Left kidney (tissue), 8 donors: ENCODE measurements around the gene VASH1. TPM values are rescaled to one million over a fixed set of nuclear protein-coding genes. Genes with fewer than 3 reads are reported as not detected.
A peak's percentile ranks its signal among the peaks of the same experiment; 100 is the strongest.
"Not testable (repeated sequence)": the region's sequence is repeated elsewhere in the genome, so short reads cannot be mapped to it uniquely, and the experiment has no call there.

Experiments used
- DNase-seq: peaks from one replicate; pipeline ENCODE4 v3.0.0-alpha.2; 2013
- long read RNA-seq, 8 donors: transcript quantifications; one replicate each; lab custom pipeline, GENCODE V29; 2026
- polyA plus RNA-seq: library from polyadenylated mRNA; unstranded; fragments of 120-200 nt; gene quantifications from one replicate; pipeline ENCODE4 v1.2.1, GENCODE V29; 2013; ENCODE audit not compliant: insufficient read length

Gene VASH1
- polyA plus RNA-seq, result 36.7 TPM
- long read RNA-seq, donor 1, full-length matches to known transcripts, result 13 of 27 reads
- long read RNA-seq, donor 1, partial matches to known transcripts, result 8 of 27 reads
- long read RNA-seq, donor 1, other reads (novel, unspliced or antisense), result 6 of 27 reads
- long read RNA-seq, donor 2, full-length matches to known transcripts, result 8 of 8 reads
- long read RNA-seq, donor 2, partial matches to known transcripts, result 0 of 8 reads
- long read RNA-seq, donor 2, other reads (novel, unspliced or antisense), result 0 of 8 reads
- long read RNA-seq, donor 3, partial matches to known transcripts, result 7 of 10 reads
- long read RNA-seq, donor 3, other reads (novel, unspliced or antisense), result 0 of 10 reads
- long read RNA-seq, donor 4, result 0 reads
- long read RNA-seq, donor 5, full-length matches to known transcripts, result 4 of 4 reads
- long read RNA-seq, donor 5, partial matches to known transcripts, result 0 of 4 reads
- long read RNA-seq, donor 5, other reads (novel, unspliced or antisense), result 0 of 4 reads
- long read RNA-seq, donor 6, full-length matches to known transcripts, result 5 of 5 reads
- long read RNA-seq, donor 6, partial matches to known transcripts, result 0 of 5 reads
- long read RNA-seq, donor 6, other reads (novel, unspliced or antisense), result 0 of 5 reads
- long read RNA-seq, donor 7, full-length matches to known transcripts, result 5 of 12 reads
- long read RNA-seq, donor 7, partial matches to known transcripts, result 7 of 12 reads
- long read RNA-seq, donor 7, other reads (novel, unspliced or antisense), result 0 of 12 reads
- long read RNA-seq, donor 8, full-length matches to known transcripts, result 4 of 4 reads
- long read RNA-seq, donor 8, partial matches to known transcripts, result 0 of 4 reads
- long read RNA-seq, donor 8, other reads (novel, unspliced or antisense), result 0 of 4 reads

DNA sequence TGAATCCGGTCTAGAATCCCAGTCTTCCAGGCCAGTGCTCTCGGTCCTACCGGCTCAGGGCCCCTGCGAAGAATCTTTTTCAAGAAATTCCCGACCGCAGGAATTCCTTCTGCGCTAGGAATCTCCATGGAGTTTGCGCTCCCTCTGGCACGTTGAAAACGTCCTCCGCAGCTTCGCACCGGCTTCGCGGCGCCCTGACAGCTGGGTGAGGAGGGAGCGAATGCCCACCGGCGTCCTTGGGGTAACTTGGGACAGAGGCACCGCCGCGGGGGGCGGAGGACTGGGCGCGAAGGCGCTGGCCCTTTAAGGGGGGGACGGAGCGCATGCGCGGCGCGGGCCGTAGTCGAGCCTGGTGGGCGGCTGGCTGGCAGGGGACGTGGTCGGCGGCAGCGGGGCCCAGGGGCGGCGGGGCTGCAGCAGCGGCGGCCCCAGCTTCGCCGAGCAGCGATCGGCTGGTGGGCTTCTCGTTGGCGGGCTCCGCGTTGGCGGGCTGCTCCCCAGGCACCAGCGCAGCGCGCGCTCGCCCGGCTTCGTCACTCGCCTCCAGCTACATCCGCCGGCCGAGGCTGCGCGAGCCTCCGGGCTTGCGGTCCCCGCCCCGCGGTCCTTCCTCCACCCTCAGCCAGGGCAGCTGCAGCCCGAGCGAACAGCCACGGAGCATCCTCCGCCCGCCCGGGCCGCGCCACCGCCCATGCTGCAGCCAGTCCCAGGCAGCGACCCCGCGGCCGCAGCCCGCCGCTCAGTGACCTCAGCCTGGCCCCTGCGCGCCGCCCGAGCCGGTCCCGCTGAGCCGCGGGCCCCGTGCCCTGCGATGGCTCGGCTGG is at the start of gene VASH1:
VASH1 (plus strand) TSS at position 333 of the 824 bp plus-strand sequence. CDS start 1,354 bp downstream, outside the sequence.
- no peak for DNase-seq

DNA sequence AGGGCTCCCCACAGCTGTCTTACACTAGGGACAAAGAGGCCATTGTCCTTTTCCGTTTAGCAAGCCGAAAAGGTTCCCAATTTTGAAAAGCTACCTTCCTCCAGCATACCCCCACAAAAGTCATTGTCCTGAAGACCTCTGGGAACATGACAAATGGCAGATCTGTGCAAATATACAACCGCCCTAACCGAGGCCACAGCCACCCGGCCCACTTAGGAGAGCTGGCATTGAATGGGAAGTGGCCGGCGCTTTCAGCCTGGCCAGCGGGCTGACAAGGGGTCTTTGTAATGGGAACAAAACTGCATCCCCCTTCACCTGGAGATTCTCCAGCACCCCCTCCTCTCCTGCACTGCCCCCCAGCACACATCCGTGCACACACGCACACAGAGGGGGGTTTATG is 48.1 kb upstream of the VASH1 start:
- DNase-seq, result no peak

DNA sequence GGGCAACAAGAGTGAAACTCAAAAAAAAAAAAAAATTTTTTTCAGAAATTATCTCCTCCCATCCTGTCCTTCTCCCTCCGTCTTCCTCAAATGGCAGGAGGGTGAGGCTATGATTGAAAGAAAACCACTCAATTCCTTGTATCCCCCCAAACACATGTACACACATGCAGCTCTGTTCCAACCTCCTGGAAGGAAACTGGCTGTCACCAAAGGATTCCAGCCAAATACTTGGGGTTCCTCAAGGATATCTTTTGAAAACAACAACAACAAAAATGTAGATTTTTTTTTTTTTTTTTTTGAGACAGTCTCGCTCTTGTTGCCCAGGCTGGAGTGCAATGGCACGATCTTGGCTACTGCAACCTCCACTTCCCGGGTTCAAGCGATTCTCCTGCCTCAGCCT is 46.8 kb upstream of the VASH1 start:
- DNase-seq, result no peak

DNA sequence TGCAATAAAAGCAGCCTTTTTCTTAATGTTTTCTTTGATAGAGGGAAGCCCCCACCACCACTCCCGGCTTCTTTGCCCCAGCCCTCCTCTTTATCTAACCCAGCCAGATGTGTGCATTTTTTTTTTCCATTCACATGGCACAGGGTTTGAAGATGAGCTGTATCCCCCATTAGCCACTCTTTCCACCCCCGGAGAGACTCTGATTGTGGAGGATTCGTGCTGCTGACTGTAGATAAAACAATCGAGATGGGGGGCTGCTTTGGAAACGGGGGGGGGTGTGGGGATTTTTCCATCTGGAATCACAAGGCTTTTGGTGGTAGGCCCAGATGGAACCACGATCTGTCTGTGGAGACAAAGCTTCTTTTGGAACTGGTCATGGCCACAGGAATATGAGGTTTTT is 46.2 kb upstream of the VASH1 start:
- DNase-seq, result no peak

DNA sequence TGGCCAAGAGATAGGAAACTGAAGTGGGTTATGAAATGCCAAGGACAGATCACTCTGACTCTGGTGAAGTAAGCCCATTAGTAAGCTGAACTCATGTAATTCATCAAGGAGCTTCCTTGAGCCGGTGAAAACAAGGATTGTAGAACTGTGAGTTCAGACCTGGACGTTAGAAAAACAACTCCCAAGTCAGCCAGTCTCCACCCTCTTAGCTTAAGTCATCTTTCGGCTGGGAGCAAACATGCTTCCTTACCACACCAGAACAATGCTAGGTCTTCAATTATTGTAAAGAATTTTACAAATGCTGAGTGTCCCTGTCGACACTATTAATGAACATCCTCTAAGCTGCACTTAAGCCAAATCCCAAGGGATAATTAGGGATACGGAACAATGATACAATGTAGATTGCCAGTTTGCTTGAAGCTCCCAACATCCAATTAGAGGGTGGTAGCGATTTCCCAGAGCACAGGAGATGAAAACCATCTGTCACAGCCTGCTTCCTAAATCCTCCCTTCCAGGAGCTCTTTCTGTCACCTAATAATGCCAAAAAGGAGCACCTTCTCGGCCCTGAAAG is 45.7 kb upstream of the VASH1 start:
- no peak for DNase-seq

DNA sequence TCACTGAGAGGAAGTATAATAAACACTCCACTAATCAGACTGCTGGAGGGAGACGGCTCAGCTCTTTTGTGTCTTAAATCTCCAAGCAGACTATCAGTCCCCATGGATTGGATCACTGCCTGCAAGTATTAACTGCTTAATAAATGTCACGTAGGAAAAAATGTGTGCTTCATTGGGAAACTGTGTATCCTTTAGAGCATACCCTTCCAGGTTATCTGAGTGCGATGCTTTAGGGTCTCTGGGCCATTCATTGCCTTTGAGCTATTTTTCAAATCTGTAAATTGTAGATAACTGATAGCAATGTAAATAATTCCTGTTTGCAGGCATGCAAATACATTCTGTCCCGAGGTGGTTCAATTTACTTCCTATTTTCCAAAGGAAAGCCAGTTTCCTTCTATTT is 45.0 kb upstream of the VASH1 start:
- DNase-seq, result no peak

DNA sequence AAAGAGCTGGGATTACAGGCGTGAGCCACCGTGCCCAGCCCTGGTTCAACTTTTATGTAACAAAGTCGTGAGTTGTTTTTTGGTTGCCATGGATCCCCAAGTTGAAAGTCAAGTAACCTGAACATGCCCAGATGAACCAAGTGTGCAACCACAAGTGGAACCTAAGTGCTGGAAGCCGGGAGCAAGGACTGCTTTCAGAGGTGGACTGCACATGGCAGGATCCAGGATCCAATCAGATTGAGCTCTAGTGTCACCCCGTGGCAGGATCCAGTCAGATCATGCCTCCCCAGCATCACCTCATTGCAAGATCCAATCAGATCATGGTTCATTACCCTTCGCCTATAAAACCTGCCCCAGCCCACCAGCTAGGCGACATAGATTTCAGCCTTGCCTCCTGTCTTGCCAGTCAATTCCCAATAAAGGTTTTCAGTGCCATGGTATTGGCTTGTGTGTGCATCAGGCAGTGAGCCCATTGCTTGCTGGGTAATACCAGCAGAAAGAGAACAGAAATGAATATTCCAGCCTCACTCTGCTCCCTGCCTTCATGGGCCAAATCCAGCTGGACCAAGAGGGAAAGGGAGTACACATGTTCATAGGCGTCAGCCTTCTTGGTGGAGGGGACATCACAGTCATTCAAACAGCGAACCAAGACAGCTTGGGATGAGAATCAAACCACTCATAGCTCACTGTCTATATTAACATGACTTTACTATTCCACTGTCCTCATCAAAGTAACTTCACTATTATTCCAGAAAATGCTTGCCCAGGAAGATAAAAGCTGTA is 43.6 kb upstream of the VASH1 start:
- DNase-seq, result no peak

DNA sequence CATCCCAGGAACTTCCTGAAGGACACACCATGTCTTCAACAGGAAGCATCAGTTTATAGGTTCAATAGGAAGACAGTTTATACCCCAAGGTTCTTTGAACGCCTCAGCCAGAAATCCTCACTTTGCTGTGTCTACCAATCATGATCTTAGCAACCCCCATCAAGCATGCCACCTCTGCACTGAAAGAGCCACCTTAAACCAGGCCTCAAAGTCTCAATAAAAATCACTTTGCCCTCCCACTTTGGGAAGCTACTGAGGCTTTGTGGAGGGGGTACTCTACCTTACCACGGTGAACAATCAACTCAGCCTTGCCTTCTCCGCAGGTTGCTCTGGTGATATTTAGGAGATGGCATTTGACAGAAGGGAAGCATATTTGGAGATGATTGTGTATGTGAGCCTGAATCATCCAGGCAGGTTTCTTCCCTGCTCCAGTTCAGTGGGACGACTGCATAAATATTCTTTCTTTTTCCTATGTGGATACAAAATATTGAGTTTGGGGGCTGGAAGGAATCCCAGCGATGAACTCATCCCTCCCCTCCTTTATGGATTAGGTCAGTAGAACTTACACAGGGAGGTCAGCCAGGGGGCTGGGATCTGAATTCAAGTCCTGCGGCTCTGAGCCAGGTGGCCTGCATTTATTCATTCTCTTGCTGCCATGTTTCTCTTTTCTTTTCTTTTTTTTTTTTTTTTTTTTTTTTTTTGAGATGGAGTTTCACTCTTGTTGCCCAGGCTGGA is 42.8 kb upstream of the VASH1 start:
- DNase-seq, result no peak

DNA sequence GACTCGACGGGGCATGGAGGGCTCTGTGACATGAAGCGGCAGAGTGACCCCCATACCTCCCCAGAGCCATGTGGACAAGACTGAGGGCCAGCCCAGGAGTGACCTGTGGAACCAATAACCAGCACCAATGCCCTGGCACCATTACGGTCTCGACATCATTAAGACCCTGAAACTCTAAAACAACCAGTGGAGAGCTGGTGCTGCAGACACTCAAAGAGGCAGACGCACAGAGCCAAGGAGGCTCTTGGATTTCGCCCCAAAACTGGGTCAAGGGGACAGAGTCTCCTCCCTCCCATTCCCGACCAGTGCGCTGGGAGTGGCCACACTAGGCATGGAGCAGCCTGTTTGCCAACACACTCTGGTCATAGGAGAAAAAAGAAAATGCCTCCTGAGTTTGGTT is 41.6 kb upstream of the VASH1 start:
- no peak for DNase-seq

DNA sequence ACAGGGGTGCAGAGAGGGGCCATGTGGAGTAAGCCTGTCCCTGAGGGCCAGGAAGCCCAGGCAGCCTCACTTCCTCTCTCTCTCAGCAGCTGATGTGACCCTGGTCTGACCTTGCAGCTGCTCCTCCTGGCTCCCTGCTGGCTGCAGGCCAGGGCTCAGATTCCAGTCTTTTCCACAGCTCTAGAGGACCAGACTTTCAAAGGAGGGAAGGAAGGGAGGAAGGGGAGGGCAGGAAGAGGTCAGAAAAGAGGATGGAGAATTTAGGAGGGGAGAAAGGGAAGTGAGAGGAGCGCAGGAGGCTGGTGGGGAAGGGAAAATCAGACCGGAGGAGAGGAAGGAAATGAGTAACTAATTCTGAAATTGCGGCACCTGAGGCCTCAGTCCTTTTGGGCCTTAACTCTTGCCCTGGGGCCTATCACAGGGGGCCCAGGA is 40.9 kb upstream of the VASH1 start:
- peak; percentile 60 for DNase-seq

DNA sequence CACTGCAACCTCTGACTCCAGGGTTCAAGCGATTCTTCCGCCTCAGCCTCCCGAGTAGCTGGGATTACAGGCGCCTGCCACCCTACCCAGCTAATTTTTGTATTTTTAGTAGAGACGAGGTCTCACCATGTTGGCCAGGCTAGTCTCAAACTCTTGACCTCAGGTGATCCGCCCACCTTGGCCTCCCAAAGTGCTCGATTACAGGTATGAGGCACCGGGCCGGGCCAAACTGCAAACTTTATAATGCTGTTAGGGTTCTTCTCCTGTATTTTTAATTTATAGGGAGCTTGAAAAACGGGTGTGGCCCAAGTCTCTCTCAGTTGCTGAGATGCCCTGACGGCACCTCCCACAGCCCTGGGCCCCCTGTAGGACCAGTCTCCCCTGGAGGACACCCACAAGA is 39.8 kb upstream of the VASH1 start:
- DNase-seq, result not testable (repeated sequence)

DNA sequence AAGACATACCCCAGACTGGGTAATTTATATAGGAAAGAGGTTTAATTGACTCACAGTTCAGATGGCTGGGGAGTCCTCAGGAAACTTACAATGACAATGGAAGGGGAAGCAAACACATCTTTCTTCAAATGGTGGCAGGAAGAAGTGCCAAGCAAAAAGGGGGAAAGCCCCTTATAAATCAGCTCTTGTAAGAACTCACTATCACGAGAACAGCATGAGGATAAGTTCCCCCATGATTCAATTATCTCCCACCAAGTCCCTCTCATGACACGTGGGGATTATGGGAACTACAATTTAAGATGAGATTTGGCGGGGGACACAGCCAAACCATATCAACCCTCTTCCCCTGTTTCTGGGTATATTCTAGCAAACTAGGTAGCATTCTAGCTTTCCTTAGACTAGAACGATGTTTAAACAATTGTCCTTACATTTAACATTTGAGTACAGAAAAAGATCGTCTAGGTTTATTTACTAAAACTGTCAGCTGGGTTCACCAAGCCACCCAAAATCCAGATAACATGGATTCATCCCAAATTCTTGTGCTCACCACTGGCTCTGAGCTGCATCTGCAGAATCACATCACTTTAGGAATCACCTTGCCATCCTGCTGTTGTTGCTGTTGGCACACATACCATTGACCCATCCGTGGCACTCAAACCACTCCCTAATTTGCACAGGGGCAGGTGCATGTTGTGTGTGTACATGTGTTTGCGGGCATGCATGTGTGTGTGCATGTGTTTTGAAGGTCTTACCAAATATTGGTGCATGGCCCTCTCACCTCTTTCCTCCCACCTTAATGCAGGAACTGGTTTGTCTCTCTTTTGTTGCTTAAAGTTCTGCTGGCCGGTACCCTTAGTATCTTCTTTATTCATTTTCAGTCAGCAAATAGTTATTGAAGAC is 36.4 kb upstream of the VASH1 start:
- no peak for DNase-seq

DNA sequence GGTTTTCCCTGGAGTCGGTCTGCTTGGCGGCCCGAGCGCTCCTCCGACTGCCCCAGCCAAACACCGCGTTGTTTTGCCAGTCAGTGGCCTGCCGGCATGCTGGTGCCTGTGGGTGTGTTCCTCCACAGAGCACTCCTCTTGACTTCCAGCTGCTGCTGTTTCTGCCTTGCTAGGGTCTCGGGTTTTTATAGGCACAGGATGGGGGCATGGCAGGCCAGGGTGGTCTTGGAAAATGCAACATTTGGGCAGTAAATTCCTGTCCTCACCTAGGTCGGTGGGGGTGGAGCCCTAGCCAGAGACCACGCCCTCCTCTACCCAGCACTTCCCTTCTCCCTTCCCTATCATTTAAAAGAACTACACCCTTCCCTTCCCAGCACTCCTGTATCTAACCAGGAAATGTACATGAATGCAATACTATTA is 34.7 kb upstream of the VASH1 start:
- DNase-seq, result no peak

DNA sequence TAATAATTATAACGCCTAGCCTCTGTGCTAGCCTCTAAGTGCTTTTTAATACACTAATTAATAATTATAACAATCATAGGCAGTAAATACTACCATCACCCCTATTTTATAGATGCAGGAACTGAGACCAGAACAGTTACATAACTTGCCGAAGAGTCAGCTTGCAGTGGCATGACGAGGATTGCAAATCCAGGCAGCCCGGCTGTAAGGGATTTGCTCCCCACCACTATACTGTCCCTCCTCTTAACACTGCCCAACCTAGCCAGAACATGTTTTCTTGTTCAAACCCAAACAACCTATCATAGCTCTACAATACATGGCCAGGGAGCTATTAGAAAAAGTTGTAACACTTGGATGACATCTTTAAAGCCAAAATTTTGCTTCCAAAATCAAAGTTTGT is 33.9 kb upstream of the VASH1 start:
- DNase-seq, result no peak

DNA sequence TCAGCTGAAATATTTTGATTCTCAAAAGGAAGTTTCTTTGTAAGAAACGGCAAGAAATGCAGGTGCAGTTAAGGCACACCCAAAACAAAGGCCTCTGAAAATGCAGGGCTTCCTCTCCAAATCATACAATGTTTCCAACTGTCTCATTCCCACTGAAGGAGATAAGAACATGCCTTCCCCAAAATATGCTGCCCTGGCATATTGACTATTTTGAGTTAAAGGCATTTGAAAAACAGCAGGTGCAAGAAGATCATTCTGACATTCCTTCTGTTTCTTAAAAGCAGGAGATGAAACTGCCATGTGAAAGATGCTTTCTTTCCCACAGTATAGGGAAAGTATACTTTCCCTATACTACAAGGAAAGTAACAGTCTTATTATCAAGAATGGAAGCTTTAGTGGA is 33.4 kb upstream of the VASH1 start:
- no peak for DNase-seq

DNA sequence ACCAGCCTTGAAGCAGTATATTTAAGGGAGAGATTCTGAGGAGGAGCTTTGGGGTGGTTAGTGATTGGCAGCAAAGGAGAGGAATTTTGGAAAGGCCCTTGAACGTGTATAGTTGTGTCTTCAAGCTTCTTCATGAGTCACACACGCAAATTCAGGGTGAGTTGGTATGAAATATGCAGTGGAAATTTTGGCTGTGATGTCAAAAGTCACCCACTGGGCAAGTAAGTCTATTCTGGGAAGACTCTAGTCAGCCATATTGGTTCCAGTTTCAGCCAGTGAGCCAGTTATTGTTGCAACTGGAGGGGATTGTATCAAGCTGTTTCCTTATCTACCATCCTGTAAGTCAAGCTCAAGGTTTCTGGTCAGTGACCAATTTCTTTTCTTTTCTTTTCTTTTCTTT is 32.0 kb upstream of the VASH1 start:
- DNase-seq, result no peak

DNA sequence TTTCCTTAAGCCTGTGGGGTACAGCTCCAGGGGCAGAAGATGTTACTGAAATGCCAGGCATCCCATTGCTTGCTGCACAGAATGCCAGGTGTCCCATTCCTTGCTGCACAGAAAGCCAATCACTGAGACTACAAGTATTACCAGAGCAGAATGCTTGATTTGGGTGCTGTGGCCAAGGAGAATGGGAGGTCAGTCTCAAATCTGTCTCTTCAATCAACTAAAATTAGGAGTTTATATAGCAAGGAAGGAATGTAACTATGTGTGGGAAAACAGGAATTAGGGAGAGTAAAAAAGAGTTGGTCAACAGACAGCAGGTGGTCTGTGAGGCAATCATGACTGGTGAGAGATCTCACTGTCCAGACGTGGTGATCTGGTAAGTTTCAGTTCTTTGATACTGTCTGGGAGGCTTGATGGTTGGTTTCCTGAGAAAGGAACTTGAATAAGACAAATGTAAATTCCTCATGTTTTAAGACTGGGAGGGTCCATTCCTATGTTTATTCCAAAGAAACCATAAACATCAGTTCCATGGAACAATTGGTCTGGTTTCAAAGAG is 31.2 kb upstream of the VASH1 start:
- DNase-seq, result no peak

DNA sequence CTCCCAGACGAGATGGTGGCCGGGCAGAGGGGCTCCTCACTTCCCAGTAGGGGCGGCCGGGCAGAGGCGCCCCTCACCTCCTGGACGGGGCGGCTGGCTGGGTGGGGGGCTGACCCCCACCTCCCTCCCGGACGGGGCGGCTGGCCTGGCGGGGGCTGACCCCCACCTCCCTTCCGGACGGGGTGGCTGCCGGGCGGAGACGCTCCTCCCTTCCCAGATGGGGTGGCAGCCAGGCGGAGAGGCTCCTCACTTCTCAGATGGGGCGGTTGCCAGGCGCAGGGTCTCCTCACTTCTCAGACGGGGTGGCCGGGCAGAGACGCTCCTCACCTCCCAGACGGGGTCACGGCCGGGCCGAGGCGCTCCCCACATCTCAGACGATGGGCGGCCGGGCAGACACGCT is 26.8 kb upstream of the VASH1 start:
- DNase-seq, result not testable (repeated sequence)

DNA sequence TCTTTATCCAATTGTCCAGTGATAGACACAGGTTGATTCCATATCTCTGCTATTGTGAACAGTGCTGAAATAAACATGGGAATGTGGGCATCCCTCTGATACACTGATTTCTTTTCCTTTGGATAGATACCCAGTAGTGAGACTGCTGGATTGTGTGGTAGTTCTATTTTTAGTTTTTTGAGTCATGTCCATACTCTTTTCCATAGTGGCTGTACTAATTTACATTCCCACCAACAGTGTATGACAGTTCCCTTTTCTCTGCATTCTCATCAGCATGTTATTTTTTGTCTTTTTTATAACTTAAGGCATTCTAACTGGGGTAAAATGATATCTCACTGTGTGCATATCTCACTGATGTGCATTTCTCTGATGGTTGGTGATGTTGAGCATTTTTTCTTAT is 24.8 kb upstream of the VASH1 start:
- no peak for DNase-seq
